Neural crest cell (in vitro differentiated cells): Measurements from ENCODE around the gene RYR3. TPM values are rescaled to one million over a fixed set of nuclear protein-coding genes. Genes with fewer than 3 reads are reported as not detected.
A peak's percentile ranks its signal among the peaks of the same experiment; 100 is the strongest.

Experiments
- DNase-seq: peaks from one replicate; pipeline ENCODE4 v3.0.0; 2021; ENCODE audit warnings: low read depth, mixed read lengths, low spot score
- H3K27ac Mint-ChIP-seq: one replicate; pipeline ENCODE4 v1.8.0; 2021; ENCODE audit warnings: mild to moderate bottlenecking, mixed read lengths; ENCODE audit not compliant: unreplicated experiment
- H3K27me3 Mint-ChIP-seq: 2 replicates; pipeline ENCODE4 v1.8.0; 2021; ENCODE audit warnings: low read depth, mild to moderate bottlenecking, mixed read lengths
- H3K36me3 Mint-ChIP-seq: 2 replicates; pipeline ENCODE4 v1.8.0; 2021; ENCODE audit warnings: low read depth, mild to moderate bottlenecking, mixed read lengths
- H3K4me1 Mint-ChIP-seq: 2 replicates; pipeline ENCODE4 v1.8.0; 2021; ENCODE audit warnings: mixed read lengths
- H3K4me3 Mint-ChIP-seq: one replicate; pipeline ENCODE4 v1.8.0; 2021; ENCODE audit warnings: mild to moderate bottlenecking, mixed read lengths
- H3K9me3 Mint-ChIP-seq: 2 replicates; pipeline ENCODE4 v1.8.0; 2021; ENCODE audit warnings: mixed read lengths
- total RNA-seq: library from RNA; stranded (reverse); gene quantifications from 2 replicates; pipeline ENCODE4 v1.2.1, GENCODE V29; 2021
- TF ChIP-seq, protein P1 (sequence below): fragments of 200-600 bp; sonication (generic); conservative IDR thresholded peaks from 2 replicates; pipeline ENCODE4 v1.5.0; 2021; ENCODE audit warnings: antibody characterized with exemption, mild to moderate bottlenecking

The RYR3 gene
- total RNA-seq, 1 donor from 2014 or later = 2.2 TPM

DNA sequence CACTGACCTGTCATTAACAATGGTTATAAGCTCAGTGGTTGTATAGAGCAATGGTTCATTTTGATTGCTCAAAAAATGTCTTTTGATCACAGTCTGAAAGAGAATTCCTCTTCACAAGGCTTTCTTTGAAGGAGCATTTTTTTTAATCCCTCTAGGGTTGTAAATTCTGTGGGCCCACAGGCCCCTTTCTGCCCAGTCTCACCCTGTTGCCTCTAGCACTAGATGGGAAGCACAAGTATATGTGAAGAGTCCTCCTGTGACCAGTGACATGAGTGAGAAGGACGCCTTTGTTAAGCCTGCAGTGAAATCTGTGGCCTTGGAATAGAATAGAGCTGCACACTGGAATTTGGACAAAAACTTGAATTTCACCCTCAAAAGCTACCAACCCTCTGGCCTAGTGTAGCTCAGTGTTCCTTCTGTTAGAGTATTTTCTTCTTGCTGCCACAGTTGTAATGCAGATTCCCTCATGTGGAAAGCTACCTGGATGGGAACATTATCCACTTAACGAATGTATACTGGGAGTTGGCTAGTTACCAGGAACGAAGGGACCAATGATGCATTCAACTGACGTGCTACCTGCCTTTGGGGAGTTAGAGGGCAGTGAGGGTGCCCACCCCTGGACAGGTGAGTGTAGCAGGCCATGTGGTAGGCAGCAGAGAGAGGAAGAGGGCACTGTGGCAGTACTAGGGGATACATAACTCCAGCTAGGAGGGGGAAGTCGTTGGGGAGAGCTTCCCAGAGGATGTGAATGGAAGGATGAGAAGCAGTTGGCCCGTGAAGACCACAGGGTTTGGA lies 28.3 kb upstream of the RYR3 start:
- peaks cover 7% of the 10 kb centered on the region for H3K4me1 Mint-ChIP-seq
- TF ChIP-seq, protein P1, sequence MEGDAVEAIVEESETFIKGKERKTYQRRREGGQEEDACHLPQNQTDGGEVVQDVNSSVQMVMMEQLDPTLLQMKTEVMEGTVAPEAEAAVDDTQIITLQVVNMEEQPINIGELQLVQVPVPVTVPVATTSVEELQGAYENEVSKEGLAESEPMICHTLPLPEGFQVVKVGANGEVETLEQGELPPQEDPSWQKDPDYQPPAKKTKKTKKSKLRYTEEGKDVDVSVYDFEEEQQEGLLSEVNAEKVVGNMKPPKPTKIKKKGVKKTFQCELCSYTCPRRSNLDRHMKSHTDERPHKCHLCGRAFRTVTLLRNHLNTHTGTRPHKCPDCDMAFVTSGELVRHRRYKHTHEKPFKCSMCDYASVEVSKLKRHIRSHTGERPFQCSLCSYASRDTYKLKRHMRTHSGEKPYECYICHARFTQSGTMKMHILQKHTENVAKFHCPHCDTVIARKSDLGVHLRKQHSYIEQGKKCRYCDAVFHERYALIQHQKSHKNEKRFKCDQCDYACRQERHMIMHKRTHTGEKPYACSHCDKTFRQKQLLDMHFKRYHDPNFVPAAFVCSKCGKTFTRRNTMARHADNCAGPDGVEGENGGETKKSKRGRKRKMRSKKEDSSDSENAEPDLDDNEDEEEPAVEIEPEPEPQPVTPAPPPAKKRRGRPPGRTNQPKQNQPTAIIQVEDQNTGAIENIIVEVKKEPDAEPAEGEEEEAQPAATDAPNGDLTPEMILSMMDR = no peak
- peaks cover 4% of the 10 kb centered on the region for H3K9me3 Mint-ChIP-seq
- no peak overlapping the region for H3K4me3 Mint-ChIP-seq
- no peaks in the 10 kb centered on the region for H3K36me3 Mint-ChIP-seq
- no peak overlapping the region for H3K27ac Mint-ChIP-seq
- no peak for DNase-seq
- H3K27me3 Mint-ChIP-seq = no peaks in the 10 kb centered on the region

DNA sequence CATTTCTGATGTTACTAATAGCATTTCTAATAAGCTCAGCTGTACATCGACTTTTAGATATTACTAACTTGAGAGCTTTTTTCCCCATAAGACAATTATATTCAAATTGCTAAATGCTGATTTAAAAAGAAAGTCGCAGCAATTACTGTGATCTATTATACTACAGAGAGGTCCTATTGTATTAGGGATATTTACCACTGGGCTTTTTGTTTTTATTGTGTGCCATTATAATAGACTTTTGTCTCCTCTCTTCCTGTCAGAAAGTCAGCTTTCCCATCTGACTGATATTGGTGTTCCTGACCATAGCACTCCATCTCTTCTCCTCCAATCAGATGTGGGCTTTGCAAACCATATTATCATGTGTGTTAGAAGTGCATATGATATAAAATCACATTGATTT lies 27.2 kb upstream of the RYR3 start:
- DNase-seq = no peak
- peaks cover 4% of the 10 kb centered on the region for H3K9me3 Mint-ChIP-seq
- no peak overlapping the region for H3K4me3 Mint-ChIP-seq
- H3K36me3 Mint-ChIP-seq = no peaks in the 10 kb centered on the region
- TF ChIP-seq, protein P1 = no peak
- H3K27me3 Mint-ChIP-seq = no peaks in the 10 kb centered on the region
- no peak overlapping the region for H3K27ac Mint-ChIP-seq
- peaks cover 7% of the 10 kb centered on the region for H3K4me1 Mint-ChIP-seq

DNA sequence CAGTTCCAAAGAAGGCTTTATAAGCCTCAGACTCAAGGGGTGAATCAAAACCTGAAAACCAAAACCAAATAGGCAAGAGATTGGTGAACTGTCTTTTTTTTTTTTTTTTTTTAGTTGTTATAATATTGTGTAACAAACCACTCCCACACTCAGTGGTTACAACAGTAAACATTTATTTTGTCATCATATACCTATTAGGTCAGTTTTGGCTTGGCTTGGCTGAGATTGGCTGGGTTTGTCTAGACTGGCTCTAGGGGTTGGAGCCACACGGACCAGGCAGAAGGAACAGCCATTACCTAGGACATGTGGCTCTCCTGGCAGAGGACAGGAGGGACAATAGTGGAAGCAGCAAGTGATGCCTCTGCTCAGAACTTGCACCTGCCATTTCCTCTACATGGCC lies 26.4 kb upstream of the RYR3 start:
- H3K36me3 Mint-ChIP-seq = no peaks in the 10 kb centered on the region
- peaks cover 4% of the 10 kb centered on the region for H3K9me3 Mint-ChIP-seq
- TF ChIP-seq, protein P1 = no peak
- H3K27me3 Mint-ChIP-seq = no peaks in the 10 kb centered on the region
- H3K4me1 Mint-ChIP-seq = peaks cover 7% of the 10 kb centered on the region
- H3K4me3 Mint-ChIP-seq = no peak overlapping the region
- no peak for DNase-seq
- H3K27ac Mint-ChIP-seq = no peak overlapping the region

DNA sequence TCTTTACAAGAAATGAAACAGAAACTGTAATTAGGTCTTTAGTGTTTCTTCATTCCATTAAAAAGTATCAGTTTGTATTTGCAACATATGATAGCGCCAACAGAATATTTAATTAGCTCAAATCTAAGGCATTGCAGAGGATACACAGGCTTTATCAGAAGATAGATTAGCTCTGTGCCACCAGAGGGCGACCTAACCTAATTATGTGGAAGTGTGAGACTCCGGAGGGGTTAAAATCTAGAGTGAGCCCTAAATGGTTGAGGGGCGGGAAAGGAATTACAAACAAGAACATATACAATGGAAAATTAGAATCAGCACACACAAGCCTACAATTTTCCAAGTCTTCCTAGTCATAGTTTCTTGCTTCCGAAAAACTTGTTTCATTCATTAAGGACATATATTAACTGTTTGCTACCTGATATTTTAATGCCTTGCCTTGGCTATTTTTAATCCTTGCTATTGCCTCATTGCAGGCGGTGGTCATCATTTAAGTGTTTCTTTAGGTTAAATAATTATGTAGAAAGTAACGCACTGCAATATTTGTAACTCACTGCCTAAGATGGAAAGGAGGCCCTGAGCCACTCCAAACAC lies 18.0 kb upstream of the RYR3 start:
- Mint-ChIP-seq H3K36me3 (no peaks in the 10 kb centered on the region), H3K4me1 (peaks cover 5% of the 10 kb centered on the region), H3K9me3 (no peaks in the 10 kb centered on the region), H3K4me3 (no peak overlapping the region), H3K27ac (no peak overlapping the region), H3K27me3 (no peaks in the 10 kb centered on the region)
- TF ChIP-seq, protein P1 = peak; percentile 95
- peak; percentile 73 for DNase-seq

DNA sequence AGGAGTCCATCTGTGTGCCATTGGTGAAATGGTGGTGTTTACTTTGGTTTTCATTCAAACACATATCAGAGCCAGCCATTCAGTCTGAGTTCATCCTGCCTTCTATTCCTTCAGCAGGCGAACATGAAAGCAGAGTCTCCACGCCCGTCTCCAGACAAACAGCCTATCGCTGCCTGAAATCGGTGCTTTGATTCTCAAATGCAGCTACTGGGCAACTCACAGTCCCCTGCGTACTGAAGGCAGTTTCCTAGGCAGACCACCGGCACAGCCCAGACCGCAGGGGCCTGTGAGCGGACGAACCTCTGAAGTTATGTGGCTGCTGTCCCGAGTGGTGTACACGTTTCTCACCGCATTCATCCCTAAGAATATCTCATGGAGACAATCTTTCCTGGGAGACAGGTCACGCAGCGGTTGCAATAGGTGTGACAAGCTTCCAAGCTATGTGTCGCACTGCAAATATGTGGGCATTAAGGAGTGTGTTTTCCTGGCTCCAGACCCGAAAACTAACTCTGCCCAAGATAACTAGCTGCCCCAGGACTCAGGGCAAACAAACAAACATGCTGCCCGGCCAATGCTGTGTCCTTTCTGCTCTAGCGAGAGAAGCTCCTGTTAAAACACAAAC lies 16.9 kb upstream of the RYR3 start:
- H3K4me1 Mint-ChIP-seq = peaks cover 5% of the 10 kb centered on the region
- TF ChIP-seq, protein P1 = no peak
- no peak overlapping the region for H3K27ac Mint-ChIP-seq
- no peak overlapping the region for H3K4me3 Mint-ChIP-seq
- H3K36me3 Mint-ChIP-seq = no peaks in the 10 kb centered on the region
- no peaks in the 10 kb centered on the region for H3K27me3 Mint-ChIP-seq
- H3K9me3 Mint-ChIP-seq = no peaks in the 10 kb centered on the region
- no peak for DNase-seq
